Testis (tissue), 2 donors: ENCODE results near the gene BSN.

Experiments used
- POLR2A ChIP-seq: fragments of 450-650 bp; IDR thresholded peaks from one replicate; pipeline ENCODE4 v1.6.1; 2017; ENCODE audit warnings: antibody characterized with exemption, mild to moderate bottlenecking, moderate library complexity
- TF ChIP-seq, protein P1 (sequence below), 3 experiments: fragments of 450-650 bp in 2 of 3; fragments of 200-600 bp in 1 of 3; sonication (generic) in 1 of 3; IDR thresholded peaks; one replicate each; pipeline ENCODE4 v1.5.1; 2016 to 2019; ENCODE audit warnings: antibody characterized with exemption in 3 of 3, mild to moderate bottlenecking in 2 of 3, moderate library complexity in 1 of 3

DNA sequence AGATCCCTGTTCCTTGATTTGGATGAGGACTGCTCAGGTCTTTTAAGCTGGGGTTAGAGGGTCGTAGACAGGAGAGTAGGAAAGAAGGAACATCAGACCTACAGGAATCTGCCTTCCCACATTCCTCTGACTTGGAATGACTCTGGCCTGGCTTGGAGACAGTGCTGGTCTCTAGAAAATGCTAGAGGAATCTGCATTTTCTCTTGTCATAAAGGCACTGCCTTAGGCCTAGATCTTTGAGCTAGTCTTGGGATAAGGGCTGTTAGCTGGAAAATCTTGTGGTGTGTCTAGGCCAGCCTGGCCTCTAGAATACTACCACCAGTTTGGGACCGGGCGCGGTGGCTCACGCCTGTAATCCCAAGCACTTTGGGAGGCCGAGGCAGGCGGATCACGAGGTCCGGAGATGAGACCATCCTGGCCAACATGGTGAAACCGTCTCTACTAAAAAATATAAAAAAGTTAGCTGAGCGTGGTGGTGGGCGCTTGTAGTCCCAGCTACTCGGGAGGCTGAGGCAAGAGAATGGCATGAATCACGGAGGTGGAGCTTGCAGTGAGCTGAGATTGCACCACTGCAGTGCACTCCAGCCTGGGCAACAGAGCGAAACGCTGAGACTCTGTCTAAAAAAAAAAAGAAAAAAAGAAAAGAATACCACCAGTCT lies 17.3 kb upstream of the BSN start:
- TF ChIP-seq, protein P1, sequence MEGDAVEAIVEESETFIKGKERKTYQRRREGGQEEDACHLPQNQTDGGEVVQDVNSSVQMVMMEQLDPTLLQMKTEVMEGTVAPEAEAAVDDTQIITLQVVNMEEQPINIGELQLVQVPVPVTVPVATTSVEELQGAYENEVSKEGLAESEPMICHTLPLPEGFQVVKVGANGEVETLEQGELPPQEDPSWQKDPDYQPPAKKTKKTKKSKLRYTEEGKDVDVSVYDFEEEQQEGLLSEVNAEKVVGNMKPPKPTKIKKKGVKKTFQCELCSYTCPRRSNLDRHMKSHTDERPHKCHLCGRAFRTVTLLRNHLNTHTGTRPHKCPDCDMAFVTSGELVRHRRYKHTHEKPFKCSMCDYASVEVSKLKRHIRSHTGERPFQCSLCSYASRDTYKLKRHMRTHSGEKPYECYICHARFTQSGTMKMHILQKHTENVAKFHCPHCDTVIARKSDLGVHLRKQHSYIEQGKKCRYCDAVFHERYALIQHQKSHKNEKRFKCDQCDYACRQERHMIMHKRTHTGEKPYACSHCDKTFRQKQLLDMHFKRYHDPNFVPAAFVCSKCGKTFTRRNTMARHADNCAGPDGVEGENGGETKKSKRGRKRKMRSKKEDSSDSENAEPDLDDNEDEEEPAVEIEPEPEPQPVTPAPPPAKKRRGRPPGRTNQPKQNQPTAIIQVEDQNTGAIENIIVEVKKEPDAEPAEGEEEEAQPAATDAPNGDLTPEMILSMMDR (IDR thresholded peaks at IDR 0.05): no peak
- no peak for TF ChIP-seq POLR2A
